Heart left ventricle (tissue), 16 donors: Measurements from ENCODE around the gene KIFAP3. TPM values are rescaled to one million over a fixed set of nuclear protein-coding genes. Genes with fewer than 3 reads are reported as not detected.

Source experiments
- ATAC-seq, 4 donors: fragments of 200-7000 bp; cut with Tn5 transposase; one replicate each; pipeline ENCODE4 v1.9.1; 2020 to 2022; ENCODE audit warnings: moderate library complexity in 4 of 4, mild to moderate bottlenecking in 3 of 4, moderate number of reproducible peaks in 1 of 4
- DNase-seq, 5 donors: peaks; one replicate each; pipeline ENCODE4 v3.0.0-alpha.2; 2020
- H3K27ac ChIP-seq, 12 donors: fragments of 200-600 bp; sonication (generic) in 4 of 12; one replicate each; pipeline versions ENCODE4 v1.5.0 to v1.8.0; 2016 to 2022; ENCODE audit warnings: mild to moderate bottlenecking in 2 of 12
- H3K27me3 ChIP-seq, 9 donors: fragments of 200-600 bp; sonication (generic) in 2 of 9; one replicate each; pipeline versions ENCODE4 v1.5.1 to v1.8.0; 2016 to 2022; ENCODE audit warnings: mild to moderate bottlenecking in 3 of 9
- H3K36me3 ChIP-seq, 9 donors: fragments of 200-600 bp; sonication (generic) in 2 of 9; one replicate each; pipeline versions ENCODE4 v1.5.0 to v1.8.0; 2018 to 2022; ENCODE audit warnings: mild to moderate bottlenecking in 2 of 9
- H3K4me1 ChIP-seq, 12 donors: fragments of 200-600 bp; sonication (generic) in 4 of 12; one replicate each; pipeline versions ENCODE4 v1.5.0 to v1.8.0; 2016 to 2022; ENCODE audit warnings: mild to moderate bottlenecking in 3 of 12
- H3K4me3 ChIP-seq, 12 donors: fragments of 200-600 bp; sonication (generic) in 4 of 12; one replicate each; pipeline versions ENCODE4 v1.5.0 to v1.8.0; 2017 to 2022; ENCODE audit warnings: mild to moderate bottlenecking in 9 of 12, moderate library complexity in 4 of 12
- H3K9me3 ChIP-seq, 12 donors: fragments of 200-600 bp; sonication (generic) in 4 of 12; one replicate each; pipeline versions ENCODE4 v1.5.0 to v1.8.0; 2016 to 2022; ENCODE audit warnings: mild to moderate bottlenecking in 1 of 12
- POLR2A ChIP-seq, 2 donors: fragments of 450-650 bp; IDR thresholded peaks; one replicate each; pipeline ENCODE4 v1.6.1; 2017; ENCODE audit warnings: antibody characterized with exemption in 2 of 2, mild to moderate bottlenecking in 2 of 2, moderate library complexity in 2 of 2
- WGBS, 4 donors: extraction: QIAGEN DNeasy Blood & Tissue Kit in 2 of 4; methylation state at CpG; one replicate each; pipeline versions ENCODE4 v1.1.5 to v1.1.7; 2013 to 2018; 5-methylcytosine and 5-hydroxymethylcytosine counted together
- intact Hi-C, 10 donors: fragments of 100-400 bp; cut with DNase I; formaldehyde crosslinking; loops; one replicate each; pipeline versions ENCODE4 v1.11.1 to v1.14.2; 2022
- polyA plus RNA-seq, 2 donors: library from polyadenylated mRNA; stranded (reverse); fragments of 200-250 nt; gene quantifications; one replicate each; pipeline ENCODE4 v1.2.3, GENCODE V29; 2013
- total RNA-seq, 9 donors: library from RNA; depleted of rRNA in 2 of 9; stranded (reverse); fragments of >200 nt in 2 of 9; fragmentation: NEBNext Ultra II Directional in 3 of 9; extraction: Animal tissue kit (Norgen Biotek cat#: 25700) in 3 of 9; gene quantifications; one replicate each; pipeline versions ENCODE4 v1.1.0 to v1.2.4, GENCODE V29; 2016 to 2023
- TF ChIP-seq, protein P1 (sequence below), 12 donors: fragments of 200-600 bp; sonication (generic) in 4 of 12; IDR thresholded peaks; one replicate each; pipeline versions ENCODE4 v1.5.0 to v1.8.0; 2018 to 2022; ENCODE audit warnings: antibody characterized with exemption in 12 of 12, mild to moderate bottlenecking in 5 of 12
- donor health status: ischemic (EF 13 %, LVEDD 7.1; RV severe dilation, severe dysfunction).
- donor health status: healthy with polysubstance abuse.
- donor health status: DM: no; HTN: yes; CAD: no.
- donor health status: DM: no; HTN: no; CAD: no.
- donor health status: ischemic (EF 25% LVEDD 6.9; RV normal size, moderate dysfunction).
- donor health status: ischemic (EF 25% LVEDD 5.7; RV mildly dilated, moderate dysfunction).
- donor health status: healthy.
- donor health status: DM: yes; HTN: yes; CAD: no.
- donor health status: ischemic (EF 35%, LVEDD 5.7; RV mildly dilated, moderate dysfunction).
- donor health status: nonischemic (EF 11% LVEDD 7.7; RV severe dilation, severe dysfunction).
- donor health status: DM: yes; HTN: yes; CAD: no.
- donor health status: PGD.
- donor health status: ischemic (EF 29% LVEDD 5.4; RV normal size, mild dysfunction).
- donor health status: nonischemic (EF 23%, LVEDD 6.1; RV moderate dilation, normal function).

KIFAP3 gene
- total and polyA plus RNA-seq, 11 donors, result 14.0 to 75.0 (median 53.5) TPM

DNA sequence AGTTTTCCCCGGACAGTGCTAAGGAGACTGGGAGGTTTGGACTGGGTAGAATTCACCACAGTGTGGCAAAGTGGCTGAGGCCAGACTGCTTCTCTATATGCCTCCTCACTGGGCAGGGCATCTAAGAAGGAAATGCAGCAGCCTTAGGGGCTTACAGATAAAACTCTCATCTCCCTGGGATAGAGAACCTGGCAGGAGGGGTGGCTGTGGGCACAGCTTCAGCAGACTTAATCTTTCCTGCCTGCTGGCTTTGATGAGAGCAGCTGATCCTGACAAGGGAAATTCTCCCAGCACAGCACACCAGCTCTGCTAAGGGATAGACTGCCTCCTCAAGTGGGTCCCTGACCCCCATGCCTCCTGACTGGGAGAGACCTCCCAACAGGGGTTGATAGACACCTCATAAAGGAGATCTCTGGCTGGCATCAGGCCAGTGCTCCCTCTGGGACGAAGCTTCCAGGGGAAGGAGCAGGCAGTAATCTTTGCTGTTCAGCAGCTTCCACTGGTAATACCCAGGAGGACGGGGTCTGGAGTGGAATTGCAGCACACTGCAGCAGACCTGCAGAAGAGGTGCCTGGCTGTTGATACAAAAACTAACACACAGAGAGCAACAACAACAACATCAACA lies 25.2 kb downstream of the KIFAP3 start:
- 67 to 72% (median 69%) methylated on average over 2 to 3 of the region's 3 CpGs for WGBS, 4 donors
- H3K4me3 ChIP-seq, result no peak overlapping the region
- peaks cover 0 to 68% (median 25%) of the 10 kb centered on the region in 9 donors for H3K36me3 ChIP-seq
- ATAC-seq (no peak), DNase-seq (no peak)
- intact Hi-C loops, result no loop called here
- TF ChIP-seq, protein P1, sequence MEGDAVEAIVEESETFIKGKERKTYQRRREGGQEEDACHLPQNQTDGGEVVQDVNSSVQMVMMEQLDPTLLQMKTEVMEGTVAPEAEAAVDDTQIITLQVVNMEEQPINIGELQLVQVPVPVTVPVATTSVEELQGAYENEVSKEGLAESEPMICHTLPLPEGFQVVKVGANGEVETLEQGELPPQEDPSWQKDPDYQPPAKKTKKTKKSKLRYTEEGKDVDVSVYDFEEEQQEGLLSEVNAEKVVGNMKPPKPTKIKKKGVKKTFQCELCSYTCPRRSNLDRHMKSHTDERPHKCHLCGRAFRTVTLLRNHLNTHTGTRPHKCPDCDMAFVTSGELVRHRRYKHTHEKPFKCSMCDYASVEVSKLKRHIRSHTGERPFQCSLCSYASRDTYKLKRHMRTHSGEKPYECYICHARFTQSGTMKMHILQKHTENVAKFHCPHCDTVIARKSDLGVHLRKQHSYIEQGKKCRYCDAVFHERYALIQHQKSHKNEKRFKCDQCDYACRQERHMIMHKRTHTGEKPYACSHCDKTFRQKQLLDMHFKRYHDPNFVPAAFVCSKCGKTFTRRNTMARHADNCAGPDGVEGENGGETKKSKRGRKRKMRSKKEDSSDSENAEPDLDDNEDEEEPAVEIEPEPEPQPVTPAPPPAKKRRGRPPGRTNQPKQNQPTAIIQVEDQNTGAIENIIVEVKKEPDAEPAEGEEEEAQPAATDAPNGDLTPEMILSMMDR (IDR thresholded peaks at IDR 0.05), result no peak
- no peak for TF ChIP-seq POLR2A (IDR thresholded peaks at IDR 0.05)
- peaks cover 0 to 11% (median 3%) of the 10 kb centered on the region in 12 donors for H3K4me1 ChIP-seq
- H3K9me3 ChIP-seq, result peaks cover 0 to 26% (median 0%) of the 10 kb centered on the region in 12 donors
- no peak overlapping the region for H3K27ac ChIP-seq
- no peaks in the 10 kb centered on the region for H3K27me3 ChIP-seq

DNA sequence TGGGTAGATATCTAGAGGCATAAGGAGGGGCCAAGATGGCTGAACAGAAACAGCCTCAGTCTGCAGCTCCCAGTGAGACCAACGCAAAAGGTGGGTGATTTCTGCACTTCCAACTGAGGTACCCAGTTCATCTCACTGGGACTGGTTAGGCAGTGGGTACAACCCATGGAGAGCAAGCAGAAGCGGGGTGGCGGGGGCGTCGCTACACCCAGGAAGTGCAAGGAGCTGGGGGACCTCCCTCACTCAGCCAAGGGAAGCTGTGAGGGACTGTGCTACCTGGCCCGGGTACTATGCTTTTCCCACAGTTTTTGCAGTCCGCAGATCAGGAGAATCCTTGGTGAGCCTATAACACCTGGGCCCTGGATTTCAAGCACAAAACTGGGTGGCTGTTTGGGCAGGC lies 26.0 kb downstream of the KIFAP3 start:
- WGBS, 4 donors, result 96 to 99% (median 97%) methylated on average over 6 to 7 of the region's 7 CpGs
- Histone ChIP-seq H3K27ac (no peak overlapping the region), H3K4me3 (no peak overlapping the region), H3K9me3 (peaks cover 0 to 18% (median 0%) of the 10 kb centered on the region in 12 donors), H3K27me3 (no peaks in the 10 kb centered on the region), H3K4me1 (peaks cover 0 to 15% (median 3%) of the 10 kb centered on the region in 12 donors), H3K36me3 (peaks cover 0 to 64% (median 25%) of the 10 kb centered on the region in 9 donors)
- DNase-seq, result no peak
- intact Hi-C loops, result no loop called here
- no peak for ATAC-seq
- TF ChIP-seq, protein P1 (IDR thresholded peaks at IDR 0.05), result no peak
- no peak for TF ChIP-seq POLR2A (IDR thresholded peaks at IDR 0.05)

DNA sequence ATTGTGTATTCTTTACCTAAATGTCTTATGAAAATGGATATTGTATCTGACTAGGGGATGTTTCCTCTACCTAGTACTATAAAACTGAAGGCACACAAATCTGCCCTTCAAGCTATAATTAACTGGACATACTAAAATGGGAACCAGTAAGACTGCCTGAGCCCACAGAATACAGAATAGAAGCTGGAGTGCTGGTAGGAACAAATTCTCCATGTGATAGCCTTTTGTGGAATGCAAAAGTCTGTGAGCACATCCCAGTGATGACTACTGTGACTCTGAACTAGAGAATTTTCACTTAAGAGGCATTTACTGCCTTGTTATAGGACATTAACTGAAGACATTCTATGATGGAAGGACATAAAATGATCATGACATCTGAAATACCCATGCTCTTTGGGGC lies 30.3 kb downstream of the KIFAP3 start:
- intact Hi-C loops, result no loop called here

DNA sequence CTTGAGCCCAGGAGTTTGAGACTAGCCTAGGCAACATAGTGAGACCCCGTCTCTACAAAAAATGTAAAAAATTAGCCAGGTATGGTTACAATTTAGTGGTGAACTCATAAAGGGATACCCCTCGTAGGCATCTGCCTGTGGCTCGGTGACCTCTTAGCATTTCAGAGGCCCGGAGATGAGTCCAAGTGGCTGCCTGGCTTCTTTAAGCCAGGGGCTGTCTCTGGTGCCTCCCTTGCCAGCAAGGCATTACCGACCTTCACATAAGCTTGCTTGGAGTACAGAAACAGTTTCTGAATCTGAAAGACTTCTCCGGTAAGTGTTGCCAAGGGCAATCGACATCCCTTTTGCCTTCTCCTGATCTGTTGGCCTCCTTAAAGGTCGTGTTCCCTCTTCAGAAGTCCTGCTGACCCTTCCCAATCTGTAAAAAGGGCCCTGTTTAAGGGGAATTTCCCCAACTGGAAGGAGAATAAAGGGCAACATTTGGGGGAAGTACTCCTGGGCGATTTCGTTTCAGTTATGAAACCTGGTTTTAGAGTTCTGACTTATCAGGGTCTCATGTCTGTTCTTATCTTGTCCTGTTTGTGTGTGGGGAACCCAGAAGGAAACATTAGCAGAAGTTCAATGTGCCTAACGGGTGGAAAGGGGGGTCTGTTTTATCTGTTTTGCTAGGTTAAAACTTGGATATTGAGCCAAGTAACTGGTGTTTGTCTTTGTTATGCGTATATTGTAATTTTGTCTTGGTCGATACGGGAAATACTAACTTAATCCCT lies 32.9 kb downstream of the KIFAP3 start:
- ATAC-seq (no peak), DNase-seq (no peak)
- no peaks in the 10 kb centered on the region for H3K9me3 ChIP-seq
- H3K4me3 ChIP-seq, result no peak overlapping the region
- WGBS, 4 donors, result 93 to 96% (median 94%) methylated on average over 12 to 14 of the region's 14 CpGs
- intact Hi-C loops, result no loop called here
- H3K27ac ChIP-seq, result no peak overlapping the region
- peaks cover 0 to 12% (median 0%) of the 10 kb centered on the region in 12 donors for H3K4me1 ChIP-seq
- no peaks in the 10 kb centered on the region for H3K27me3 ChIP-seq
- TF ChIP-seq, protein P1 (IDR thresholded peaks at IDR 0.05), result no peak
- no peak for TF ChIP-seq POLR2A (IDR thresholded peaks at IDR 0.05)
- H3K36me3 ChIP-seq, result peaks cover 0 to 80% (median 55%) of the 10 kb centered on the region in 9 donors

More for the DNA sequence above, 30.3 kb downstream of the KIFAP3 start:
- H3K9me3 ChIP-seq, result no peaks in the 10 kb centered on the region
- peak; percentile 91 to 95 (median 93) for ATAC-seq
- H3K4me1 ChIP-seq, result peaks cover 0 to 16% (median 1%) of the 10 kb centered on the region in 12 donors
- H3K4me3 ChIP-seq, result no peak overlapping the region
- peak overlapping the region in 10 of 12 donors; percentile 6 to 80 (median 69) for H3K27ac ChIP-seq
- TF ChIP-seq, protein P1 (IDR thresholded peaks at IDR 0.05), result no peak
- peaks cover 0 to 71% (median 38%) of the 10 kb centered on the region in 9 donors for H3K36me3 ChIP-seq
- H3K27me3 ChIP-seq, result no peaks in the 10 kb centered on the region
- no peak for DNase-seq
